Activated naive CD4-positive, alpha-beta T cell treated with anti-CD3 and anti-CD28 coated beads, Interleukin-2, amount 10 ng/mL, durations not matched to agents 7 days and 5 days (primary cell): Measurements from ENCODE around the gene NRCAM.
"Not testable (repeated sequence)": the region's sequence is repeated elsewhere in the genome, so short reads cannot be mapped to it uniquely, and the experiment has no call there.

Experiments
- CTCF ChIA-PET: fragments of 350-600 bp; sonication (Branson Sonifier 250); formaldehyde crosslinking; loops from one replicate; lab custom pipeline; 2021; ENCODE audit warnings: antibody characterized with exemption; lab: Charles Lee
- DNase-seq: peaks from one replicate; pipeline ENCODE4 v3.0.0-alpha.2; 2020
- H3K27ac Mint-ChIP-seq: one replicate; pipeline ENCODE4 v1.8.0; 2021; ENCODE audit warnings: mild to moderate bottlenecking, moderate library complexity, mixed read lengths
- H3K27me3 Mint-ChIP-seq: one replicate; pipeline ENCODE4 v1.8.0; 2021; ENCODE audit warnings: mild to moderate bottlenecking, mixed read lengths
- H3K36me3 Mint-ChIP-seq: one replicate; pipeline ENCODE4 v1.8.0; 2021; ENCODE audit warnings: mixed read lengths
- H3K4me1 Mint-ChIP-seq: one replicate; pipeline ENCODE4 v1.8.0; 2021; ENCODE audit warnings: mixed read lengths
- H3K4me3 Mint-ChIP-seq: one replicate; pipeline ENCODE4 v1.8.0; 2021; ENCODE audit warnings: mild to moderate bottlenecking, moderate library complexity, mixed read lengths
- H3K9me3 Mint-ChIP-seq: one replicate; pipeline ENCODE4 v1.8.0; 2021; ENCODE audit warnings: mixed read lengths

Gene NRCAM

GRCh38 chr7:108259447-108259846, 196.8 kb downstream of the NRCAM start:
- H3K4me1 Mint-ChIP-seq, H3K4me3 Mint-ChIP-seq, H3K27me3 Mint-ChIP-seq, CTCF ChIA-PET, DNase-seq, H3K9me3 Mint-ChIP-seq, H3K36me3 Mint-ChIP-seq, H3K27ac Mint-ChIP-seq: not testable (repeated sequence)

- no peak overlapping the region for H3K27ac Mint-ChIP-seq
Observed at GRCh38 chr7:108257954-108258353, 198.3 kb downstream of the NRCAM start.

GRCh38 chr7:108254259-108254658, 202.0 kb downstream of the NRCAM start:
- Mint-ChIP-seq H3K27ac (no peak overlapping the region), H3K4me1 (no peaks in the 10 kb centered on the region), H3K4me3 (no peak overlapping the region), H3K9me3 (peaks cover 2% of the 10 kb centered on the region), H3K36me3 (no peaks in the 10 kb centered on the region), H3K27me3 (peaks cover 4% of the 10 kb centered on the region)
- CTCF ChIA-PET = no interaction called here
- no peak for DNase-seq

More at GRCh38 chr7:108257954-108258353, 198.3 kb downstream of the NRCAM start:
- DNase-seq = no peak
- Mint-ChIP-seq H3K27me3 (peaks cover 8% of the 10 kb centered on the region), H3K4me1 (no peaks in the 10 kb centered on the region), H3K4me3 (no peak overlapping the region), H3K9me3 (peaks cover 2% of the 10 kb centered on the region), H3K36me3 (no peaks in the 10 kb centered on the region)
- CTCF ChIA-PET = no interaction called here

GRCh38 chr7:108253275-108254044, 202.8 kb downstream of the NRCAM start:
- no peak for DNase-seq
- CTCF ChIA-PET = no interaction called here
- peaks cover 4% of the 10 kb centered on the region for H3K27me3 Mint-ChIP-seq
- no peak overlapping the region for H3K27ac Mint-ChIP-seq
- no peak overlapping the region for H3K4me3 Mint-ChIP-seq
- H3K4me1 Mint-ChIP-seq = no peaks in the 10 kb centered on the region
- H3K9me3 Mint-ChIP-seq = peaks cover 2% of the 10 kb centered on the region
- no peaks in the 10 kb centered on the region for H3K36me3 Mint-ChIP-seq

GRCh38 chr7:108252177-108252576, 204.1 kb downstream of the NRCAM start:
- Mint-ChIP-seq H3K9me3 (peaks cover 2% of the 10 kb centered on the region), H3K27ac (no peak overlapping the region), H3K27me3 (no peaks in the 10 kb centered on the region), H3K4me1 (no peaks in the 10 kb centered on the region), H3K4me3 (no peak overlapping the region), H3K36me3 (no peaks in the 10 kb centered on the region)
- CTCF ChIA-PET = no interaction called here
- no peak for DNase-seq

- Mint-ChIP-seq H3K27me3 (no peaks in the 10 kb centered on the region), H3K4me1 (no peaks in the 10 kb centered on the region), H3K36me3 (no peaks in the 10 kb centered on the region), H3K4me3 (no peak overlapping the region), H3K9me3 (peaks cover 2% of the 10 kb centered on the region), H3K27ac (no peak overlapping the region)
- CTCF ChIA-PET = no interaction called here
- DNase-seq = no peak
Observed at GRCh38 chr7:108251700-108252099, 204.5 kb downstream of the NRCAM start.

GRCh38 chr7:108249453-108249852, 206.8 kb downstream of the NRCAM start:
- no peaks in the 10 kb centered on the region for H3K36me3 Mint-ChIP-seq
- no peak overlapping the region for H3K4me3 Mint-ChIP-seq
- H3K27ac Mint-ChIP-seq = no peak overlapping the region
- H3K27me3 Mint-ChIP-seq = no peaks in the 10 kb centered on the region
- no peaks in the 10 kb centered on the region for H3K4me1 Mint-ChIP-seq
- CTCF ChIA-PET = no interaction called here
- no peak for DNase-seq
- no peaks in the 10 kb centered on the region for H3K9me3 Mint-ChIP-seq

- Mint-ChIP-seq H3K27ac (no peak overlapping the region), H3K4me1 (no peaks in the 10 kb centered on the region), H3K27me3 (no peaks in the 10 kb centered on the region), H3K9me3 (no peaks in the 10 kb centered on the region), H3K4me3 (no peak overlapping the region), H3K36me3 (no peaks in the 10 kb centered on the region)
- DNase-seq = no peak
- CTCF ChIA-PET = no interaction called here
Observed at GRCh38 chr7:108248821-108249220, 207.4 kb downstream of the NRCAM start.

GRCh38 chr7:108248418-108248817, 207.8 kb downstream of the NRCAM start:
- Mint-ChIP-seq H3K36me3 (no peaks in the 10 kb centered on the region), H3K27me3 (no peaks in the 10 kb centered on the region), H3K9me3 (no peaks in the 10 kb centered on the region), H3K27ac (no peak overlapping the region), H3K4me1 (no peaks in the 10 kb centered on the region), H3K4me3 (no peak overlapping the region)
- DNase-seq = no peak
- CTCF ChIA-PET = no interaction called here

GRCh38 chr7:108247614-108248013, 208.6 kb downstream of the NRCAM start:
- CTCF ChIA-PET = no interaction called here
- no peak for DNase-seq
- Mint-ChIP-seq H3K36me3 (no peaks in the 10 kb centered on the region), H3K9me3 (no peaks in the 10 kb centered on the region), H3K27me3 (no peaks in the 10 kb centered on the region), H3K27ac (no peak overlapping the region), H3K4me1 (no peaks in the 10 kb centered on the region), H3K4me3 (no peak overlapping the region)

GRCh38 chr7:108246227-108246837, 209.9 kb downstream of the NRCAM start:
- no peaks in the 10 kb centered on the region for H3K4me1 Mint-ChIP-seq
- no peaks in the 10 kb centered on the region for H3K36me3 Mint-ChIP-seq
- no peaks in the 10 kb centered on the region for H3K9me3 Mint-ChIP-seq
- H3K27me3 Mint-ChIP-seq = no peaks in the 10 kb centered on the region
- H3K4me3 Mint-ChIP-seq = no peak overlapping the region
- CTCF ChIA-PET = no interaction called here
- DNase-seq = no peak
- no peak overlapping the region for H3K27ac Mint-ChIP-seq

GRCh38 chr7:108245523-108246226, 210.6 kb downstream of the NRCAM start:
- no peak for DNase-seq
- Mint-ChIP-seq H3K27ac (no peak overlapping the region), H3K9me3 (no peaks in the 10 kb centered on the region), H3K4me1 (no peaks in the 10 kb centered on the region), H3K4me3 (no peak overlapping the region), H3K36me3 (no peaks in the 10 kb centered on the region), H3K27me3 (no peaks in the 10 kb centered on the region)
- CTCF ChIA-PET = no interaction called here

- DNase-seq = no peak
- Mint-ChIP-seq H3K27ac (no peak overlapping the region), H3K4me1 (no peaks in the 10 kb centered on the region), H3K36me3 (no peaks in the 10 kb centered on the region), H3K9me3 (no peaks in the 10 kb centered on the region), H3K27me3 (no peaks in the 10 kb centered on the region), H3K4me3 (no peak overlapping the region)
- CTCF ChIA-PET = no interaction called here
Observed at GRCh38 chr7:108244110-108244509, 212.1 kb downstream of the NRCAM start.

- CTCF ChIA-PET = no interaction called here
- no peak for DNase-seq
- H3K36me3 Mint-ChIP-seq = no peaks in the 10 kb centered on the region
- H3K4me1 Mint-ChIP-seq = no peaks in the 10 kb centered on the region
- no peak overlapping the region for H3K27ac Mint-ChIP-seq
- H3K9me3 Mint-ChIP-seq = no peaks in the 10 kb centered on the region
- no peaks in the 10 kb centered on the region for H3K27me3 Mint-ChIP-seq
- no peak overlapping the region for H3K4me3 Mint-ChIP-seq
Observed at GRCh38 chr7:108239501-108240225, 216.6 kb downstream of the NRCAM start.
